ENCODE measurements around the gene SPATA18. TPM values are rescaled to one million over a fixed set of nuclear protein-coding genes. Genes with fewer than 3 reads are reported as not detected.

Gene SPATA18
- total and polyA plus RNA-seq, 2 of the 13 experiments (the other 11 are each of a cell fraction or from before 2014, with no cell fraction given) = 5.7 to 13.2 TPM

DNA sequence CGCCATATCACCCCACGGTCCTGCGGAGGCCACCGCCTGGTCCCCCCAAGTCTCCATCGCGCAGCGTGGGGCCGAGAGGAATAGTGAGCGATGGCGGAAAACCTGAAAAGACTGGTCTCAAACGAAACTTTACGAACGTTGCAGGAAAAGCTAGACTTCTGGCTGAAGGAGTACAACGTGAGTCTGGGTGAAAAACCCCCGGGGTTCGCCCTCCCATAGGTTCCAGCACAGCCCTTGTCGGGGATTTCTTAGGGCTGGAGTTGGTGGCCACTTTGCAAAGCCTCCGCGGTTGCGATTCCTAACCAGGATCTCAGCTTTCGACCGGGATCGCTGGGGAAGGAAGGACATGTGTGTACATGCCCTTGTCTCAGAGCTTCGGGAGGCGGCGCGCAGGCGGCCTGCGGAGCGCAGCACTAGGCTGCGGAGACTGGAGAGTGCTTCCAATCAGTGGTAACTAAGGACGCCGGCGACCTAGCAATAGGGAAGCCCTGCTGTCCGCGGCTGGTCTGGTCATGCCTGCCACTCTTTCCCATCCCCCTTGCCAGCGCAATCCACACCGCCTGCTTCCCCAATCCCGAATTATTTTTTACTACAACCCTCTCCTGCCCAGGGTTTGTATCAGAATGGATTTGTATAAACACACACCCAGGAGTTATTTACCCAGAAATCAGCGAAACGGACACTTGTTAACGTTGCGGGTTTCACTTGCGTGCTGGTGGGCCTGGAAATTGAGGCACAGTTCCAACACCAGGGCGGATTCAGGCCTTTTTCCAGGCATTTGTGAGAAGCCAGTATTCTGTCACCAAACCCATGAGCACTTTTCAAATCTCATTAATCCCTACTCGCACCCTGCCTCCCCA is 741 bp downstream of the SPATA18 start (continued):
- TF ChIP-seq, protein P1, sequence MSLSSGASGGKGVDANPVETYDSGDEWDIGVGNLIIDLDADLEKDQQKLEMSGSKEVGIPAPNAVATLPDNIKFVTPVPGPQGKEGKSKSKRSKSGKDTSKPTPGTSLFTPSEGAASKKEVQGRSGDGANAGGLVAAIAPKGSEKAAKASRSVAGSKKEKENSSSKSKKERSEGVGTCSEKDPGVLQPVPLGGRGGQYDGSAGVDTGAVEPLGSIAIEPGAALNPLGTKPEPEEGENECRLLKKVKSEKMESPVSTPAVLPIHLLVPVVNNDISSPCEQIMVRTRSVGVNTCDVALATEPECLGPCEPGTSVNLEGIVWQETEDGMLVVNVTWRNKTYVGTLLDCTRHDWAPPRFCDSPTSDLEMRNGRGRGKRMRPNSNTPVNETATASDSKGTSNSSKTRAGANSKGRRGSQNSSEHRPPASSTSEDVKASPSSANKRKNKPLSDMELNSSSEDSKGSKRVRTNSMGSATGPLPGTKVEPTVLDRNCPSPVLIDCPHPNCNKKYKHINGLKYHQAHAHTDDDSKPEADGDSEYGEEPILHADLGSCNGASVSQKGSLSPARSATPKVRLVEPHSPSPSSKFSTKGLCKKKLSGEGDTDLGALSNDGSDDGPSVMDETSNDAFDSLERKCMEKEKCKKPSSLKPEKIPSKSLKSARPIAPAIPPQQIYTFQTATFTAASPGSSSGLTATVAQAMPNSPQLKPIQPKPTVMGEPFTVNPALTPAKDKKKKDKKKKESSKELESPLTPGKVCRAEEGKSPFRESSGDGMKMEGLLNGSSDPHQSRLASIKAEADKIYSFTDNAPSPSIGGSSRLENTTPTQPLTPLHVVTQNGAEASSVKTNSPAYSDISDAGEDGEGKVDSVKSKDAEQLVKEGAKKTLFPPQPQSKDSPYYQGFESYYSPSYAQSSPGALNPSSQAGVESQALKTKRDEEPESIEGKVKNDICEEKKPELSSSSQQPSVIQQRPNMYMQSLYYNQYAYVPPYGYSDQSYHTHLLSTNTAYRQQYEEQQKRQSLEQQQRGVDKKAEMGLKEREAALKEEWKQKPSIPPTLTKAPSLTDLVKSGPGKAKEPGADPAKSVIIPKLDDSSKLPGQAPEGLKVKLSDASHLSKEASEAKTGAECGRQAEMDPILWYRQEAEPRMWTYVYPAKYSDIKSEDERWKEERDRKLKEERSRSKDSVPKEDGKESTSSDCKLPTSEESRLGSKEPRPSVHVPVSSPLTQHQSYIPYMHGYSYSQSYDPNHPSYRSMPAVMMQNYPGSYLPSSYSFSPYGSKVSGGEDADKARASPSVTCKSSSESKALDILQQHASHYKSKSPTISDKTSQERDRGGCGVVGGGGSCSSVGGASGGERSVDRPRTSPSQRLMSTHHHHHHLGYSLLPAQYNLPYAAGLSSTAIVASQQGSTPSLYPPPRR (CRISPR knock-in tag; IDR thresholded peaks at IDR 0.05; ENCODE audit: borderline replicate concordance) = no peak
- peak; percentile 31; the same call in 1 of the 2 replicates for TF ChIP-seq NKX3-1 (CRISPR knock-in tag; IDR thresholded peaks at IDR 0.05)
- TF ChIP-seq TSC22D2 (CRISPR knock-in tag; IDR thresholded peaks at IDR 0.05; ENCODE audit: borderline replicate concordance) = no peak
- no peak for TF ChIP-seq DNMT3B (CRISPR knock-in tag; conservative IDR thresholded peaks at IDR 0.05)
- no peak; the same call in 1 of the 2 replicates for TF ChIP-seq IRF2 (CRISPR knock-in tag; IDR thresholded peaks at IDR 0.05)
- TF ChIP-seq, protein P2, sequence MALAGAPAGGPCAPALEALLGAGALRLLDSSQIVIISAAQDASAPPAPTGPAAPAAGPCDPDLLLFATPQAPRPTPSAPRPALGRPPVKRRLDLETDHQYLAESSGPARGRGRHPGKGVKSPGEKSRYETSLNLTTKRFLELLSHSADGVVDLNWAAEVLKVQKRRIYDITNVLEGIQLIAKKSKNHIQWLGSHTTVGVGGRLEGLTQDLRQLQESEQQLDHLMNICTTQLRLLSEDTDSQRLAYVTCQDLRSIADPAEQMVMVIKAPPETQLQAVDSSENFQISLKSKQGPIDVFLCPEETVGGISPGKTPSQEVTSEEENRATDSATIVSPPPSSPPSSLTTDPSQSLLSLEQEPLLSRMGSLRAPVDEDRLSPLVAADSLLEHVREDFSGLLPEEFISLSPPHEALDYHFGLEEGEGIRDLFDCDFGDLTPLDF (CRISPR knock-in tag; IDR thresholded peaks at IDR 0.05) = 0 out of 2 replicates have a peak, but pooled peaks have one; percentile 18
- TF ChIP-seq, protein P3, sequence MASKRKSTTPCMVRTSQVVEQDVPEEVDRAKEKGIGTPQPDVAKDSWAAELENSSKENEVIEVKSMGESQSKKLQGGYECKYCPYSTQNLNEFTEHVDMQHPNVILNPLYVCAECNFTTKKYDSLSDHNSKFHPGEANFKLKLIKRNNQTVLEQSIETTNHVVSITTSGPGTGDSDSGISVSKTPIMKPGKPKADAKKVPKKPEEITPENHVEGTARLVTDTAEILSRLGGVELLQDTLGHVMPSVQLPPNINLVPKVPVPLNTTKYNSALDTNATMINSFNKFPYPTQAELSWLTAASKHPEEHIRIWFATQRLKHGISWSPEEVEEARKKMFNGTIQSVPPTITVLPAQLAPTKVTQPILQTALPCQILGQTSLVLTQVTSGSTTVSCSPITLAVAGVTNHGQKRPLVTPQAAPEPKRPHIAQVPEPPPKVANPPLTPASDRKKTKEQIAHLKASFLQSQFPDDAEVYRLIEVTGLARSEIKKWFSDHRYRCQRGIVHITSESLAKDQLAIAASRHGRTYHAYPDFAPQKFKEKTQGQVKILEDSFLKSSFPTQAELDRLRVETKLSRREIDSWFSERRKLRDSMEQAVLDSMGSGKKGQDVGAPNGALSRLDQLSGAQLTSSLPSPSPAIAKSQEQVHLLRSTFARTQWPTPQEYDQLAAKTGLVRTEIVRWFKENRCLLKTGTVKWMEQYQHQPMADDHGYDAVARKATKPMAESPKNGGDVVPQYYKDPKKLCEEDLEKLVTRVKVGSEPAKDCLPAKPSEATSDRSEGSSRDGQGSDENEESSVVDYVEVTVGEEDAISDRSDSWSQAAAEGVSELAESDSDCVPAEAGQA (IDR thresholded peaks at IDR 0.05; ENCODE audit: low read depth) = no peak
- TF ChIP-seq, protein P3 (CRISPR knock-in tag; IDR thresholded peaks at IDR 0.05; ENCODE audit: borderline replicate concordance) = no peak
- no peak for TF ChIP-seq HDAC6 (IDR thresholded peaks at IDR 0.05; ENCODE audit: low read depth, low read length)
- no peak for TF ChIP-seq KDM3A (CRISPR knock-in tag; IDR thresholded peaks at IDR 0.05; ENCODE audit: low read depth)
- TF ChIP-seq ZNF232 (CRISPR knock-in tag; IDR thresholded peaks at IDR 0.05; ENCODE audit: borderline replicate concordance) = peak; percentile 64; the same call in 1 of the 2 replicates
- no peak for TF ChIP-seq ARNT2 (CRISPR knock-in tag; IDR thresholded peaks at IDR 0.05; ENCODE audit: low read depth)
- TF ChIP-seq HMG20B (CRISPR knock-in tag; conservative IDR thresholded peaks at IDR 0.05) = no peak
- no peak for TF ChIP-seq NFE2L2 (IDR thresholded peaks at IDR 0.05; ENCODE audit: low read length)
- peak; percentile 46 for TF ChIP-seq ASH2L (IDR thresholded peaks at IDR 0.05; ENCODE audit: insufficient read length, low read depth, low read length)
- no peak for TF ChIP-seq NR2F2 (IDR thresholded peaks at IDR 0.05; ENCODE audit: borderline replicate concordance, low read depth)
- no peak for TF ChIP-seq U2AF1 (optimal IDR thresholded peaks at IDR 0.05; ENCODE audit: low read depth, low read length)
- 0 out of 2 replicates have a peak, but pooled peaks have one; percentile 45 for TF ChIP-seq ZFP37 (CRISPR knock-in tag; IDR thresholded peaks at IDR 0.05; ENCODE audit: borderline replicate concordance)

All from HepG2 (cell line).